Keratinocyte (primary cell): Measurements from ENCODE around the gene ZCWPW1. TPM values are rescaled to one million over a fixed set of nuclear protein-coding genes. Genes with fewer than 3 reads are reported as not detected.
"Not testable (repeated sequence)": the region's sequence is repeated elsewhere in the genome, so short reads cannot be mapped to it uniquely, and the experiment has no call there.

Source experiments
- DNase-seq: peaks from one replicate; pipeline ENCODE4 v3.0.0-alpha.2; 2011; ENCODE audit warnings: low read depth, missing footprints, low spot score
- FAIRE-seq: peaks from 2 replicates; lab custom pipeline; 2011; peaks lifted over from hg19 to GRCh38; lab: Jason Lieb, UNC
- H2AFZ ChIP-seq: 2 replicates; pipeline ENCODE4 v1.6.0; 2012; ENCODE audit warnings: low read length, control low read depth, inconsistent platforms; ENCODE audit not compliant: control insufficient read depth
- H3K27ac ChIP-seq: 2 replicates; pipeline ENCODE4 v1.5.1; 2011; ENCODE audit warnings: low read length; ENCODE audit not compliant: control insufficient read depth, insufficient read depth
- H3K27me3 ChIP-seq: 3 replicates; pipeline ENCODE4 v1.6.0; 2011; ENCODE audit warnings: low read length; ENCODE audit not compliant: control insufficient read depth, insufficient read depth; ENCODE audit errors: extremely low read depth
- H3K36me3 ChIP-seq, 2 experiments: 2 replicates in 1 of 2; 3 replicates in 1 of 2; pipeline ENCODE4 v1.5.1; 2011; ENCODE audit warnings: low read length in 2 of 2, mild to moderate bottlenecking in 1 of 2; ENCODE audit not compliant: control insufficient read depth in 2 of 2, insufficient read depth in 2 of 2; ENCODE audit errors: extremely low read depth in 1 of 2
- H3K4me1 ChIP-seq: 3 replicates; pipeline ENCODE4 v1.5.1; 2011; ENCODE audit warnings: low read length; ENCODE audit not compliant: control insufficient read depth, insufficient read depth; ENCODE audit errors: extremely low read depth
- H3K4me2 ChIP-seq: 3 replicates; pipeline ENCODE4 v1.6.0; 2011; ENCODE audit warnings: low read depth, low read length; ENCODE audit not compliant: control insufficient read depth, insufficient read depth; ENCODE audit errors: extremely low read depth
- H3K4me3 ChIP-seq, 3 experiments: fragments of 200-600 bp in 1 of 3; sonication (generic) in 1 of 3; 2 replicates in 2 of 3; 3 replicates in 1 of 3; pipeline ENCODE4 v1.5.1; 2011 to 2016; ENCODE audit warnings: low read length in 3 of 3, mild to moderate bottlenecking in 3 of 3, control low read depth in 2 of 3, inconsistent platforms in 1 of 3, low read depth in 1 of 3, mixed read lengths in 1 of 3, mixed run types in 1 of 3, moderate library complexity in 1 of 3; ENCODE audit not compliant: control insufficient read depth in 2 of 3, insufficient read depth in 2 of 3; ENCODE audit errors: extremely low read depth in 1 of 3
- H3K79me2 ChIP-seq: 2 replicates; pipeline ENCODE4 v1.6.0; 2012; ENCODE audit warnings: low read length; ENCODE audit not compliant: control insufficient read depth, insufficient read depth
- H3K9ac ChIP-seq: 3 replicates; pipeline ENCODE4 v1.6.0; 2011; ENCODE audit warnings: low read length; ENCODE audit not compliant: control insufficient read depth, insufficient read depth; ENCODE audit errors: extremely low read depth
- H3K9me1 ChIP-seq: 3 replicates; pipeline ENCODE4 v1.6.0; 2011; ENCODE audit warnings: low read length; ENCODE audit not compliant: control insufficient read depth, insufficient read depth; ENCODE audit errors: extremely low read depth
- H3K9me3 ChIP-seq: 2 replicates; pipeline ENCODE4 v1.5.1; 2012; ENCODE audit warnings: low read depth, low read length; ENCODE audit not compliant: control insufficient read depth
- H4K20me1 ChIP-seq: 3 replicates; pipeline ENCODE4 v1.6.0; 2011; ENCODE audit warnings: low read length; ENCODE audit not compliant: control insufficient read depth, insufficient read depth; ENCODE audit errors: extremely low read depth
- CTCF ChIP-seq, 3 experiments: IDR thresholded peaks in 1 of 3; conservative IDR thresholded peaks in 1 of 3; optimal IDR thresholded peaks in 1 of 3; 2 replicates in 2 of 3; 3 replicates in 1 of 3; pipeline versions ENCODE3 to v1.5.1; 2011; ENCODE audit warnings: low read length in 3 of 3, mild to moderate bottlenecking in 3 of 3, moderate library complexity in 2 of 3, control low read depth in 1 of 3, inconsistent platforms in 1 of 3; ENCODE audit not compliant: insufficient read depth in 2 of 3; ENCODE audit errors: extremely low read depth in 1 of 3
- EZH2 ChIP-seq: IDR thresholded peaks from one replicate; pipeline ENCODE4 v1.6.1; 2012; ENCODE audit warnings: inconsistent platforms, mild to moderate bottlenecking, low read length, moderate library complexity
- dilution Hi-C: fragments of 300-500 bp; cut with MboI; formaldehyde crosslinking; loops from one replicate; pipeline ENCODE4 v1.7.0; 2020; ENCODE audit warnings: low sequenced_read_pairs; ENCODE audit not compliant: extremely low pct_ligation_motif_present
- polyA plus RNA-seq, 5 experiments: library from polyadenylated mRNA; depleted of rRNA in 3 of 5; stranded (reverse) in 3 of 5; stranded (forward) in 1 of 5; unstranded in 1 of 5; fragments of >200 nt; gene quantifications; 1 replicate in 1 of 5; 2 replicates in 3 of 5; 3 replicates in 1 of 5; pipeline versions ENCODE4 v1.2.1 to v1.2.3, GENCODE V29; 2011 to 2012; ENCODE audit warnings: missing spikeins in 2 of 5, low read depth in 1 of 5, low replicate concordance in 1 of 5

The ZCWPW1 gene
- polyA plus RNA-seq, 1 donor (not counting 4 experiments of a cell fraction or from before 2014, with no cell fraction given), result 1.4 TPM

DNA sequence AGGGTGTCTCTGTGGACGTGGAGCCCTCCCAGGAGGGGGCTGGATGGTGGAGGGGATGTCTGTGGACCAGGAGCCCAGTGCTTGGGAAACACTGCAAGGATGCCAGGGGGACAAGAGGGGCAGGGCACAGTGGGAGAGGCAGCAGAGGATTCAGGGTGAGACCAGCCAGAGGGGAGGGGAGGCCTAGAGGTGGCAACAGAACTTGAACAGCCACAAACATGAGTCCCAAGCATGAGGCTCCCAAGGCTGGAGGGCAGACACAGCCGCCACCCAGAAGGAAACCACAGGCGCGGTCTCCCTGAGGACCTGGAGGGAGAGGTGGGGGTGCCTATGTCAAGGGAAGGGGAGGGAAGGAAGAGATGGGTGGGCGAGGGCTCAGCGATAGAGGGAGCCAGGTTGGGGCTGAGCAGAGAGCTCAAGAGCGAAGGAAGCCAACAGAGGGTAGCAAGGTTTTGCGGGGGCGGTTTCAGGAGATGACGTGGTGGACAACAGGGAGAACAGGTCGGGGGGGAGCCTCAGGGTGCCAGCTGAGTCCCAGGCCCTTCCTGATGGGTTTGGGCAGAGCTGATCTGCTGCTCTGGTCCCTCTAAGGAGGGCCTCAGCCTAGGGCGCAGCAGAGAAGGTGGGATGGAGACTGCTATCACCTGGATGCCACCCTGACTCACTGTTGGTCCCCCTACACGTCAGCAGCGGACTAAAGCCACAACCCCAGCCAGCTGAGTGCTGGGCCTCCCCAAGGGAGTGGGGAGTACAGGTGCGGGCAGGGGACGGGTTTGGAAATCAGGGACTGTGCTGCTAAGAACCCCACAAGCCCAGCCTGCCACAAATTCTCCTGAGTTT, 61.9 kb downstream of the ZCWPW1 start:
- H3K4me1 ChIP-seq, result no peaks in the 10 kb centered on the region
- dilution Hi-C loops, result no loop called here
- peaks cover 7 to 8% of the 10 kb centered on the region in 2 experiments for H3K36me3 ChIP-seq
- no peak overlapping the region for H3K9ac ChIP-seq
- H3K79me2 ChIP-seq, result no peaks in the 10 kb centered on the region
- no peaks in the 10 kb centered on the region for H3K27me3 ChIP-seq
- no peak overlapping the region for H3K4me3 ChIP-seq
- no peaks in the 10 kb centered on the region for H4K20me1 ChIP-seq
- no peak for TF ChIP-seq CTCF (optimal IDR thresholded peaks at IDR 0.05 in 1 of 3, IDR thresholded peaks at IDR 0.05 in 1 of 3, conservative IDR thresholded peaks at IDR 0.05 in 1 of 3; ENCODE audit: extremely low read depth in 1 of 3, insufficient read depth in 2 of 3, low read length in 3 of 3)
- no peak for TF ChIP-seq EZH2
- DNase-seq (no peak), FAIRE-seq (no peak)
- no peak overlapping the region for H3K27ac ChIP-seq
- no peaks in the 10 kb centered on the region for H3K9me1 ChIP-seq
- no peak overlapping the region for H3K4me2 ChIP-seq
- no peak overlapping the region for H2AFZ ChIP-seq
- no peaks in the 10 kb centered on the region for H3K9me3 ChIP-seq

DNA sequence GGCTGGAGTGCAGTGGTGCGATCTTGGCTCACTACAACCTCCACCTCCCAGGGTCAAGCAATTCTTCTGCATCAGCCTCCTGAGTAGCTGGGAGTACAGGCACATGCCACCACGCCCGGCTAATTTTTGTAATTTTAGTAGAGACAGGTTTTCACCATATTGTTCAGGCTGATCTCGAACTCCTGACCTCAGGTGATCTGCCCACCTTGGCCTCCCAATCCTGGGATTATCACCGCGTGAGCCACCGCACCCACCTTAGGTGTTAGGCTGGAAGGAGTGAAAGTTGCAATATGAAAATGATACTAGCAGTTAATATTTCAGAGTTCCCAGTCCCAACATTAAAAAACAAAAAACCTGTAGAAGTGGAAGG, 62.5 kb downstream of the ZCWPW1 start:
- H4K20me1 ChIP-seq, DNase-seq, dilution Hi-C loops, H3K9me1 ChIP-seq, H3K9ac ChIP-seq, H3K27ac ChIP-seq, H3K4me3 ChIP-seq, H3K27me3 ChIP-seq, H3K4me1 ChIP-seq, H3K4me2 ChIP-seq, FAIRE-seq, H2AFZ ChIP-seq, H3K79me2 ChIP-seq, H3K9me3 ChIP-seq: not testable (repeated sequence)
- H3K36me3 ChIP-seq, result peaks cover 9 to 12% of the 10 kb centered on the region in 2 experiments
